Posterior vena cava (tissue), 2 donors: Measurements from ENCODE around the gene NR1D2. TPM values are rescaled to one million over a fixed set of nuclear protein-coding genes. Genes with fewer than 3 reads are reported as not detected.

Source experiments
- DNase-seq: peaks from one replicate; pipeline ENCODE4 v3.0.0-alpha.2; 2020; ENCODE audit warnings: low spot score
- intact Hi-C, 2 donors: fragments of 100-400 bp; cut with DNase I; formaldehyde crosslinking; loops; one replicate each; pipeline versions ENCODE4 v1.14.1 to v1.14.2; 2022 to 2023
- total RNA-seq, 2 donors: library from RNA; stranded (reverse); fragmentation: NEBNext Ultra II Directional; extraction: Animal tissue kit (Norgen Biotek cat#: 25700); gene quantifications; one replicate each; pipeline ENCODE4 v1.2.1, GENCODE V29; 2021
- donor health status: DM: yes; HTN: yes; CAD: no.
- donor health status: DM: yes; HTN: yes; CAD: no.

NR1D2 gene
- total RNA-seq, 2 donors from 2014 or later, result 28.9 to 31.5 TPM

DNA sequence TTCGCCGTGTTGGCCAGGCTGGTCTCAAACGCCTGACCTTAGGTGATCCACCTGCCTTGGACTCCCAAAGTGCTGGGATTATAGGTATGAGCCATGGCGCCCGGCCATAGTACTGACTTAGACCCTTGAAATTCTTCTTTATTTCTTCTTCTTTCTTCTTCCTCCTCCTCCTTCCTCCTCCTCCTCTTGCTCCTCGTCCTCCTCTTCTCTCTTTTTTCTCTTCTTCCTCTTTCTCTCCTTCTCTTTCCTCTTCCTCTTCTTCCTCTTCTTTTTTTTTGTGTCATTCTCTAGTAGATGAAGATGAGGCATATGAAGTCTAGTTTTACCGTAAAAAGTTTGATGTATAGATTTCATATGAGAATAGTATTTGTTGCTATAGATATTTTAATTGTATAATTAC, 18.8 kb upstream of the NR1D2 start:
- intact Hi-C loops, result no loop called here

DNA sequence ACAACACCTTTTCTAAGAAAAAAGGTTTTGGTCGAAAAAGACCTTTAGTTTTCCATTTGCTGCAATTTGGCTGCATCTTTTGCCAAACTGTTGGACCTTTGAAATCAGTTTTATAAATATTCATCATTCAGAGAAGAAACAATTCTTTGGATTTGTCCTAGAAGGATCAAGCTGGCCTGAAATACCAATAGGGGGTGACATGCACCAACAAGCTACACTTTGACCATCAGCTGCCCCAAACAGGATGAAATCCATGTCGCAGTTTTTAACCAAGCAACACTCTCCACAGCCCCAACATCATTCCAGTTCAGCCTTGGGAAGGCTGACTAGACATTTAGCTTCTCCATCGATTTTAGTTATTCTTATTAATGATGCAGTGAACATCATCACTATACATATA, 18.4 kb upstream of the NR1D2 start:
- DNase-seq, result no peak
- intact Hi-C loops, result no loop called here

More for the DNA sequence above, 18.8 kb upstream of the NR1D2 start:
- DNase-seq, result no peak

DNA sequence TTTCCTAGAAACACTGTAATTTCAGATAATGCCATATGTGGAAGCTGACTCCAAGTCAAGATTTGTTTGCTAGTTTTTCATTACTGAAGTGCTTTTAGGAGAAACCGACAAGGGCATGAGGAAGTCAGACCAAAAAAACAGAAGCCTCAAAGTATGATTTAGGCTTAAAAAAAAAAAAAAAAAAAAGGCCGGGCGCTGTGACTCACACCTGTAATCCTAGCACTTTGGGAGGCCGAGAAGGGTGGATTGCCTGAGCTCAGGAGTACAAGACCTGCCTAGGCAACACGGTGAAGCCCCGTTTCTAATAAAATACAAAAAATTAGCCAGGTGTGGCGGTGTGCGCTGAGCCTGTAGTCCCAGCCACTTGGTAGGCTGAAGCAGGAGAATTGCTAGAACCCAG, 16.6 kb upstream of the NR1D2 start:
- no peak for DNase-seq
- intact Hi-C loops, result no loop called here

DNA sequence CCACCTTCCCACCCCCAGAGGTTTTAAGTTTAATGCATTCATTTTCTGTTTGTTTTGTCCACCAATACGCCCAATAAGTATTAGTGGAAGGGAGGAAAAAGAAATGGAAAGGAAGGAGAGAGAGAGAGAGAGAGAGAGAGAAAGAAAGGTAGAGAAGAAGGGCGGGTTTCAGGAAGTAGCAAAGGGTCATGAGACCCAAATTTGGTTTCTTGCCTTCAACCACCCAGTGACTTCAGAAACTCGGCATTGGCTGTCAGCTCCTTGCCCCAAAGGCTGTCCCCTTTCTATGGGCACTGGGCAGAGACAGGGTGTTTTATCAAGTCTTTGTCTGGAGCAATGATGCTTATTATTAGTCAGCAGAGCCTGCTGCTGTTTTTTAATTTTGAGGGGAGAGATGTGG, 13.5 kb upstream of the NR1D2 start:
- intact Hi-C loops, result no loop called here
- DNase-seq, result no peak

DNA sequence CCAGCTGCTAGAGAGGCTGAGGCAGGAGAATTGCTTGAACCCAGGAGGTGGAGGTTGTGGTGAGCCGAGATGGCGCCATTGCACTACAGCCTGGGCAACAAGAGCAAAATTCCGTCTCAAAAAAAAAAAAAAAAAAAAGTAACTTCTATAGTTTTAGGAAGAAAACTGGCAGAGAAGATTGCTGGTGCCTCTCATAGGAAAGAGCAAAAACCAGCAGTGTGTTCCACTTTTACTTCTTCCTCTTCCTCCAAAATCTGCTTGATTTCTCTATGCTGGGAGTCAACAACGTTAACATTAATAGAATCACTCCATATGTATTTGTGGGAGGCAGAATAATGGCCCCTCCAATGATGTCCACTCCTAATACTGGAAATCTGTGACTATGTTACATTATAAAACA, 12.5 kb upstream of the NR1D2 start:
- intact Hi-C loops, result no loop called here
- no peak for DNase-seq

DNA sequence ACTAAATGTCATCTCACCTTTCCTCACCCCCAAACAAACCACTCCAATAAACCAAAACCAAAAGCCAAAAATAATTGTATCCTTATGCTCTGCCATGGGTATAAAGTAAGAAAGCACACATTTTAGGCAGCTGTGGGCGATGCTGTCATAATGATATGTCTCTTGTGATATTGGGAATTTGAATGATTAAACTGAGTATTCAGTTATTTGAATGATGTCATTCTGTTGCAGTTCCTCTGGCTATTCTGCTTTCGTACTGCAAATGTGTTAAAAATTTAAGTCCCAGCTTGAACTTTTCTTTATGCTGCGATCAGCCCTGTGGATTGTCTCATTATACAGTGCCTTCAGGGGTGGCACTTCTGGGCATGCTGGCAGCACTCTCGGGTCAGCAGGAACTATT, 10.8 kb upstream of the NR1D2 start:
- intact Hi-C loops, result no loop called here
- no peak for DNase-seq

DNA sequence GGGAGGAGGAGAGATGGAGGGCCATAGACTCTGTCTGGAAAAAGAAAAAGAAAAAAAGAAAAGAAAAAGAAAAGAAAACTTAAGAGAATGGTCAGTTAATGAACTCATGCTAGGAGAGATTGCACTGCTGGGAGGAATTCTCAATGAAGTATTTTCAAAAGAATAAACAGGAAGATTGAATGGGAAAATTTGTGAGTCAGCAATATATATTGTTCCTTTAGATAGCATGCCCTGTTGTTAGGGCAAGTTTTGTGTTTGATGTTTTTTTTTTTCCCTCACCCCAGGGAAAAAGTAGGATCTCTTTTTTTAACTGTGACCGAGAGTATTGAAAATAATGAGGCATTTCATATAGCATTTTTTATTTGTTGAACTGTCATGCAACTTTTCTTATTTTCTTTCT, 7.8 kb upstream of the NR1D2 start:
- intact Hi-C loops, result no loop called here
- DNase-seq, result no peak

DNA sequence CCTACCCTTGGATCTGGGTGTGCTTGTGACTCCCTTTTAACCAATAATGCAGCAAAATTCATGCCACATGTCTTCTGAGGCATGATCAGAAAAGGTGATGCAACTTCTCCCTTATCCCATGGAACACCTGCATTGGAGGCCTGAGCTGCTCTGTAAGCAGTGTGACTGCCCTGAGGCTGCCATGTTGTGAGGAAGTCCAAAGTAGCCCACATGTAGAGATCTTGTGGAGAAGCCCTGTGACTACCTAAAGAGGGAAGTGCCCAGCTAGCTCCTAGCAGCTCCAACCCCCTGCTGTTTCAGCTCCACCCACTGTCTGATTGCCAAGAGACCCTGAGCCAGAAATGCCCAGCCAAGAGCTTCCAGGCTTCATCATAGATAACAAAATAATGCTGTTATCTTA, 6.4 kb upstream of the NR1D2 start:
- no peak for DNase-seq
- intact Hi-C loops, result no loop called here

DNA sequence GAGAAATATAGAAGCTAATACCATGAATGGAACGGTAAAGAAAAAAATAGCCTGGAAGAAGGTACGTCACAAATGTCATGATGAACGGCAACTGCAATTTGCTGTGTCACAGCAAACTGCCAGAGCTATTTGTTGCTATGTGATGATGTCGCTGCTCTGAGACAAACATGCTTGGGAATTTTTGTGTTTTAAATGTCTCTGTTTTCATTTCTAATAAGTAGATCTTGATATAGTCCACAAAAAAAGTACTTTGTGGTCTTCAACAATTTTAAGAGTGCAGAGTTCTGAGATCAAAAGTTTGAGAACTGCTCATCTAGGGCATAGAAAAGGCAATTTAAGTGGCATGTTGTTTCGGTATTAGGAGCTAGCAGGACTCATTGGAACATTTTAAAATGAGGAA, 4.3 kb upstream of the NR1D2 start:
- intact Hi-C loops, result no loop called here
- DNase-seq, result no peak

DNA sequence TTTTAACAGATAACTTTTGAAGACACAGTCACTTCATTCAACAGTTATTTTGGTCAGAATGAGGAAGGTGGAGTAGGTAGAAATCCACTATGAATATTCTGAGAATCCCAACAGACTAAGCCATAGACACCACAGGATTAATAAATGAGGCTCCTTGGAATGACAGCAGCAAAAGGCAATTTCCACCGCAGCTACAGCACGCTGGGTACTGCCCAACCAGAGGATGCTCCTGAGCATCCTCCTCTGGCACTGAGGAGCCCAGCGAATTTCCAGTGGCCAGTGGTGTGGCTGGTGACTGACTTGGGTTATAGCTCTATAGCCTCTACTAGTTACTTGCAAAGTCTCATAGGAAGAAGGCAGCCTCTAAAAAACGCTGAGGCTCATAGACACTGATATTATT, 3.6 kb upstream of the NR1D2 start:
- DNase-seq, result no peak
- intact Hi-C loops, result no loop called here

DNA sequence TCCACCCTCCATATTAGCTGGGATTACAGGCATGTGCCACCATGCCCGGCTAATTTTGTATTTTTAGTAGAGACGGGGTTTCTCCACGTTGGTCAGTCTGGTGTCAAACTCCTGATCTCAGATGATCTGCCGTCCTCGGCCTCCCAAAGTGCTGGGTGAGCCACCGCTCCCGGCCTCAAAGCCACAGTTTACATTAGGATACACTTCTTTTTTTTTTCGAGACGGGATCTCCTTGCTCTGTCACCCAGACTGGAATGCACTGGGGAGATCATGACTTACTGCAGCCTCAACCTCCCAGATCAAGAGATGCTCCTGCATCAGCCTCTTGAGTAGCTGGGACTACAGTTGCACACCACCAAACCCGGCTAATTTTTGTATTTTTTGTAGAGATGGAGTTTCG, 2.5 kb upstream of the NR1D2 start:
- intact Hi-C loops, result no loop called here
- no peak for DNase-seq

DNA sequence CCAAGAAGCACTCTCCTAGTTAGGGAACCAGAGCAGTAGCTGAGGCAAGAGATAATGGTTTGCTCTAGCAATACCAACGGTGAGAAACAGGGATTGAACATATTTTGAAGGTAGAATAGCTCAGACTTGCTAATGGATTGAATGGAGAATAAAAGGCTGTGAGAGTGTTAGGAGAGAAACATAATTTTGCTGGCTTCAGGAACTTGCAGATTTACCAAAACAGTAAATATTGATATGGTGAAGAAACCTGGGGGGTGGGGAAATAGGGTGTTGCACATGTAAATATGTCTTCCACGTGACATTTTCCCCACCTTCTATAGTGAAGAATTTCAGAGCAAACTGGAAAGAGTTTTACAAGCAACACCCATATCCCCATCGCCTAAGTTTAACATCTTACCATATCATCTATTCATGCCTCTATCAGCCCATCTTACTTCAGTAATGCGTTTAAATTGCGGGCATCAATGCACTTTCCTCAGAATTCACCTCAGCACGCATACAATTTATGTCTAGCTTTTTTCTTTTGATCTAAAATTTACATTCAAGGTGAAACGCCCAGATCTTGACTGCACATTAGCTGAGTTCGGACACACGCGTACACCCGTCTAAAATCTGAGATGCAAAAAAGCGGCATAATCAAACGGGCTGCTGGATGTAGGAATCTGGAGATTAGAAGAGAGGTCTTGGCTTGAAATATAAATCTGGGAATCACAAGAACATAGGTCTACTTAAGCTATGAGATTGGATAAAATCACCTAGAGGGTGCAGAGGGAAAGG, 891 bp upstream of the NR1D2 start:
- DNase-seq, result no peak
- intact Hi-C loops, result no loop called here

DNA sequence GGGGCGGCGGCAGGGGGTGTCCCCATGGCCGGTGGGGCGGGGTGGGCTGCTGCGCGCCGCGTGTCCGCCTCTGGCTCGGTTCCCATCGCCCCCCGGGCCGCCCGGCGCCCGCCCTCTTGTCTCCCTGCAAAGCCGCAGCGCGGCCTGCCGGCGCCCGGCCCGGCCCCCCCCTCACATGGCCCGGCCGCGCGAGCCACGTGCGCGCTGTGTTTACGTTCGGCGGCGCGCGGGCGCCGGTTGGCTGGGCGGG, 502 bp downstream of the NR1D2 start:
- intact Hi-C loops, result no loop called here
- DNase-seq, result no peak

DNA sequence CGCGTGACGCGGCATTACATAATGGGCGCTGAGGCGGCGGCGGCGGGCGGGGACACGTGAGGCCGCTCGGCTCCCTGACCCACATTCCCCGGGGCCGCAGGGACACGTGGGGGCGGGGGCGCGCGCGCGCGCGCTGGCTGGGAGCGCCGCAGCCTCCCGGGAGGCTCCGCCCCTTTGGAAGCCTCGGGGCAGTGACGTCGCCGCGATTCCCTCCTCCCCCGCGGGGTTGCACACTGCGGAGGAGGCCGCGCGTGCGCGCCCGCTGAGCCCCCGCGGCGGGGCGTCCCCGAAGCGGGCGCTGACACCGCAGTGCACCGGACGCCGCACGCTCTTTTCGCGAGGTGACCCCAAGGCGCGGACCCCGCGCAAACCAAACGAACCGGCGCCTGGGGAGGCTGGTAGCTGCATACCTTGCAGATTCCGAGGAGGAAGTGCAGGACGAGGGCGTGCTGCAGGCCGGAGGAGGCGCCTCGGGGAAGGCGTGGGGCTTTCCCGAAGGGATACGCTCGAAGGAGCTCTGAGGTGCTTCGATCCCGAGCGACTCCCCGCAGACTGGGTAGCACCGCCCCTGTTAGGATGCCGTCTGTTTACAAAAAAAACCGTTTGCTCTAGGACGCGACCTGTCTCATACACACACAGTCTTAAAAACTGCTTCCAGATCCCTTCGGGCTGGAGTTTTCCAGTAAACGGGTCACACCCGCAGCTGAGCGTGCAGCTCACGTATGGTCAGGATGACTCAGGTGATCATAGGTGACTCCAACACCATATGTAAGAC, 1.0 kb downstream of the NR1D2 start:
- intact Hi-C loops, result no loop called here

DNA sequence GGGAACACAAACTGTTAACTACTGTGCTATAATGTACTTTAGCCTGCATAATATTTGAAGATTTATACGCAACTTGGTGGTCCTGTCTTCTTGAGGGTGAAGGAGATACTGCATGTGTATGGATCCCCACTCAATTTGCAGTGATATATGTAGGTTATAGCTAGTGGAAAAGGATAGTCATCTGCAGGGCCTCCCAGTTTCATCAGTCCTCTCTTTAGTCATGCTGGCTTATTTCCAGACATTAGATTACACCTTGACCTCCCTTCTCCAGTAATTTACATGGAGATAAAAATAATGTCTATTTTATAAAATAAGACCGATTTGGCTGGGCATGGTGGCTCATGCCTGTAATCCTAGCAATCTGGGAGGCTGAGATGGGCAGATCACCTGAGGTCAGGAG, 3.7 kb downstream of the NR1D2 start:
- intact Hi-C loops, result no loop called here
- no peak for DNase-seq

More for the DNA sequence above, 1.0 kb downstream of the NR1D2 start:
- peak; percentile 100 for DNase-seq

DNA sequence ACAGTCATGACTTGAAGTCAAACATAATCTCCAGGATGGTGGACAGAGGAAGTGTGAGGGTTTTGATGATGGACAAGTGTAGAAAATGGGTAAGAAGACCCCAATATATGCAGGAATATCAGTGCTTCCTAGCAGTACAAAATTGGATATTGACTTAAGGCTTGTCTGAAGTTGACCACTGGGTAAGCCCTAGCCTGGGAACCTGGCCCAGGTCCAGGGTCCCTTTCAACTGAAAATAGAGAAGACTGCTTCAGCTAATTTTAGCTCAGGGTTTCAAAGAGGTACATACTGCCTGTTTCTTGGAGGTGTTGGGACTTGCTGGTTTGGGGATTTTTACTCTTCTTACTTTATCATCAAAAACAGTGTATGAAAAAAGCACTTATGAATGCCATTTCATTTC, 4.7 kb downstream of the NR1D2 start:
- intact Hi-C loops, result no loop called here
- DNase-seq, result no peak

DNA sequence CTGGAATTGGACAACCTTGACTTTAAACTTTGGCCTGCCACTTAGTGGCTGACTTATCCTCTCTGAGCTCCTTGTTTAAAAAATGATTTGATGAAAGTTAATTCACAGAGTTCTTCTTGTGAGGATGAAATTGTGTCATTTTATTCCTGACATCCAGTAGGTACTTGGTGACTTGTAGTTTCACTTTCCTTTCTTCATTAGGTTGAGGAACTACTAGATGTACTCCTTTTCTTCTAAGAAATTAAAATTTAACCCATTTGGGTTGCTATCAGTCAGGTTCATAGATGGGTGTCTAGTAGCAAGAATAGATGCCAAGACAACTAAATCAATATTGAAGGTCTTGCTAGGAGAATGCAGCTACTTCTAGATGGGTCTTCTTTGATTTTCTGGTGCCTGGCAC, 5.2 kb downstream of the NR1D2 start:
- DNase-seq, result no peak
- intact Hi-C loops, result no loop called here

DNA sequence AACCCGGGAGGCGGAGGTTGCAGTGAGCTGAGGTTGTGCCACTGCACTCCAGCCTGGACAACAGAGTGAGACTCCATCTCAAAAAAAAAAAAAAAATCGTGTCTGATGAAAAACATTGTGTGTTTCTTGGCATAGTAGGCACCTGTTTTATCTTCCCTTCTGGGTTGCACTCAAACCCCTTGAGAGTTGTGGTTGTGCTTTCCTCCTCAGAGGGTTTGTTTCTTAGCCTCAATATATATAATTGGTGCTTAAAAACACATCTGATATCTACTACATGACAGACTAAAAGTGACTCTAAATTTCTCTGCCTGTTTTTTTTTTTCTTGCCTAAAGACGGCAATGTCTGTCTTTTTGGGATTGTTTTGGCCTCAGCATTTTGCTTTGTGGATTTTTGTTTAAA, 7.6 kb downstream of the NR1D2 start:
- intact Hi-C loops, result no loop called here
- no peak for DNase-seq

DNA sequence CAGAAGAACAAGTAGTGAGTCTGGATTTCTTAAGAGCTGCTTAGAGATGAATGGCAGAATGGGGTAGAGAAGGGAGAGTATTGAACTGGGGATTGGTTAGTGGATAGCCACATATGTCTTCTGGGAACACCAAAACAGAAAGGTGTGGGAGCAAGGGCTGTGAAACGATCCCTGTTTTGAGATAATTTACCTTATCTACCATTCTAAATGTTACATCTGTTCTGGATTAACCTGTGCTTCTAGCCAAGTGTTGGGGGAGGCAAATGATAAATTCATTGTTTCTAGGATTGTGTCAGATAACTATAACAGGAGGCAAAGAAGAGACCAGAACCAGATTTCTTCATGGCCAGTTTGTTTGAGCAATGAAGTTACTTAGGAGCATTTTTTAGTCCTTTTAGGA, 8.4 kb downstream of the NR1D2 start:
- intact Hi-C loops, result no loop called here
- no peak for DNase-seq

DNA sequence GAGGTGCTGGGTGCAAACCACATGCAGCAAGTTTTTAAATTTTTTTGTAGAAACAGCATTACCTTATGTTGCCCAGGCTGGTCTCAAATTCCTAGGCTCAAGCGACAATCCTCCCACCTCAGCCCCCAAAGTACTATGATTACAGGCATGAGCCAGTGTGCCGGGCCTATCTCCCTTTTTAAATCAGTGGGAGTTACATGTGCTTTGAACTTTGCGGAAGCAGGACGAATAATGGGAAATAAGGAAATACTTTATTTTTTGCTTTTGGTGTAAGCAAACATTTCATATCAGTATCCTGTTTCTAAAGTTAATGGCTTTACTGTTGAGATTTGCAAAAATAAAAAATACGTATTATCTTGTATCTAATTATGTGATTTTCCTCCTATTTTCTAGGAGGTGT, 9.1 kb downstream of the NR1D2 start:
- intact Hi-C loops, result no loop called here
- no peak for DNase-seq

DNA sequence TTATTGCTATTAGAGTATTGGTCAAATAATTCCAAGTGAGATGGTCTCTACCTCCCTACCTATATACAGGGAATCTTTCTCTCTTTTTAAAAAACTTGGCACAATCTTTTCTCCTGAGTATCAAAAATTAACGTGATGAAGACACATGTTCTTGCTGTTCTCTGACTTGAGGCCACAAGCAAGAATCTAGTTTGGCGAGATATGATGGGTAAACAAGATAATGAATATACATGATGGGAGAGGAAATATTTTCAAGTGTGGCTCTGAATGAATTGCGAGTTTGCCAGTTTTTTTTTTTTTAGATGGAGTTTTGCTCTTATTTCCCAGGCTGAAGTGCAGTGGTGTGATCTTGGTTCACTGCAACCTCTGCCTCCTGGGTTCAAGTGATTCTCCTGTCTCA, 11.6 kb downstream of the NR1D2 start:
- DNase-seq, result no peak
- intact Hi-C loops, result no loop called here
